Measurements from ENCODE around the gene MTRFR. TPM values are rescaled to one million over a fixed set of nuclear protein-coding genes. Genes with fewer than 3 reads are reported as not detected.

The MTRFR gene
- total RNA-seq, 2 experiments from 2014 or later: 30.1 to 32.8 TPM

GRCh38 chr12:123278101-123278627 is 44.9 kb downstream of the MTRFR start:
- ChIA-PET CTCF (ENCODE audit: unreplicated experiment) (no interaction called here), POLR2A (interaction anchor here (0.6 to 0.9 kb wide), 3 partner anchors 8 to 966 kb away, joined by 3 to 7 read pairs (median 3); no protein-coding TSS in a partner anchor)
- Histone ChIP-seq H3K4me3 (ENCODE audit: low read depth, low read length, poor library complexity, severe bottlenecking) (peak overlapping the region; percentile 13), H3K9me3 (ENCODE audit: low read length) (no peaks in the 10 kb centered on the region), H3K4me2 (ENCODE audit: low read length) (peak overlapping the region; percentile 41), H3K9me2 (ENCODE audit: insufficient read depth, low read length) (no peaks in the 10 kb centered on the region), H3K27ac (ENCODE audit: low read depth, low read length, poor library complexity, severe bottlenecking) (peak overlapping the region; percentile 31), H4K20me1 (ENCODE audit: insufficient read depth, low read length) (no peaks in the 10 kb centered on the region), H3K79me2 (ENCODE audit: insufficient read depth, low read depth, low read length) (no peaks in the 10 kb centered on the region), H3K36me3 (ENCODE audit: insufficient read depth, low read length) (no peaks in the 10 kb centered on the region), H3K4me1 (ENCODE audit: insufficient read depth, low read length, poor library complexity, severe bottlenecking) (peaks cover 12% of the 10 kb centered on the region), H2AFZ (ENCODE audit: low read length) (peak overlapping the region; percentile 44; the same call in 1 of the 2 replicates)
- intact Hi-C loops (cut with micrococcal nuclease; ENCODE audit: unreplicated experiment): no loop called here
- DNase-seq (ENCODE audit: low spot score): peak; percentile 63
- TF ChIP-seq EZH2phosphoT487 (IDR thresholded peaks at IDR 0.05; ENCODE audit: borderline replicate concordance, low read depth, low read length) (no peak), CTCF (conservative IDR thresholded peaks at IDR 0.05; ENCODE audit: low read length) (no peak)
- no TSS peak for BruUV-seq (replicated peaks)

GRCh38 chr12:123280971-123281370 is 47.7 kb downstream of the MTRFR start:
- no peak for TF ChIP-seq EZH2phosphoT487 (IDR thresholded peaks at IDR 0.05; ENCODE audit: borderline replicate concordance, low read depth, low read length)
- TF ChIP-seq CTCF (conservative IDR thresholded peaks at IDR 0.05; ENCODE audit: low read length): no peak
- Histone ChIP-seq H3K9me2 (ENCODE audit: insufficient read depth, low read length) (no peaks in the 10 kb centered on the region), H2AFZ (ENCODE audit: low read length) (no peak overlapping the region), H3K4me3 (ENCODE audit: low read depth, low read length, poor library complexity, severe bottlenecking) (no peak overlapping the region), H3K27ac (ENCODE audit: low read depth, low read length, poor library complexity, severe bottlenecking) (no peak overlapping the region), H3K79me2 (ENCODE audit: insufficient read depth, low read depth, low read length) (no peaks in the 10 kb centered on the region), H3K36me3 (ENCODE audit: insufficient read depth, low read length) (no peaks in the 10 kb centered on the region), H3K4me1 (ENCODE audit: insufficient read depth, low read length, poor library complexity, severe bottlenecking) (peaks cover 12% of the 10 kb centered on the region), H3K9me3 (ENCODE audit: low read length) (no peaks in the 10 kb centered on the region), H4K20me1 (ENCODE audit: insufficient read depth, low read length) (no peaks in the 10 kb centered on the region), H3K4me2 (ENCODE audit: low read length) (no peak overlapping the region)
- ChIA-PET CTCF (ENCODE audit: unreplicated experiment) (no interaction called here), POLR2A (interaction anchor here (0.6 to 0.9 kb wide), 4 partner anchors 20 to 149 kb away, joined by 3 to 7 read pairs (median 5); no protein-coding TSS in a partner anchor)
- no TSS peak for BruUV-seq (replicated peaks)
- no peak for DNase-seq (ENCODE audit: low spot score)
- intact Hi-C loops (cut with micrococcal nuclease; ENCODE audit: unreplicated experiment): no loop called here

- Histone ChIP-seq H3K79me2 (ENCODE audit: insufficient read depth, low read depth, low read length) (no peaks in the 10 kb centered on the region), H4K20me1 (ENCODE audit: insufficient read depth, low read length) (no peaks in the 10 kb centered on the region), H3K4me2 (ENCODE audit: low read length) (no peak overlapping the region), H3K9me3 (ENCODE audit: low read length) (no peaks in the 10 kb centered on the region), H3K9me2 (ENCODE audit: insufficient read depth, low read length) (no peaks in the 10 kb centered on the region), H3K27ac (ENCODE audit: low read depth, low read length, poor library complexity, severe bottlenecking) (no peak overlapping the region), H3K4me3 (ENCODE audit: low read depth, low read length, poor library complexity, severe bottlenecking) (no peak overlapping the region), H3K36me3 (ENCODE audit: insufficient read depth, low read length) (no peaks in the 10 kb centered on the region), H2AFZ (ENCODE audit: low read length) (no peak overlapping the region), H3K4me1 (ENCODE audit: insufficient read depth, low read length, poor library complexity, severe bottlenecking) (peaks cover 12% of the 10 kb centered on the region)
- no TSS peak for BruUV-seq (replicated peaks)
- intact Hi-C loops (cut with micrococcal nuclease; ENCODE audit: unreplicated experiment): no loop called here
- CTCF ChIA-PET (ENCODE audit: unreplicated experiment): no interaction called here
- DNase-seq (ENCODE audit: low spot score): no peak
- POLR2A ChIA-PET: no interaction called here
- no peak for TF ChIP-seq CTCF (conservative IDR thresholded peaks at IDR 0.05; ENCODE audit: low read length)
- TF ChIP-seq EZH2phosphoT487 (IDR thresholded peaks at IDR 0.05; ENCODE audit: borderline replicate concordance, low read depth, low read length): no peak
Observed at GRCh38 chr12:123282111-123282510, 48.9 kb downstream of the MTRFR start.
